Neuronal stem cell (in vitro differentiated cells): ENCODE measurements around the gene C11orf24.

Source experiments
- DNase-seq: peaks from one replicate; pipeline ENCODE4 v3.0.0-alpha.2; 2013; ENCODE audit warnings: low spot score
- H2AFZ ChIP-seq: one replicate; pipeline ENCODE4 v1.6.1; 2013; ENCODE audit warnings: mild to moderate bottlenecking, low read length, inconsistent platforms
- H2AK5ac ChIP-seq: 2 replicates; pipeline ENCODE4 v1.6.1; 2013; ENCODE audit warnings: low read depth, mild to moderate bottlenecking, inconsistent platforms, low read length, moderate library complexity, mixed read lengths
- H2BK120ac ChIP-seq: 2 replicates; pipeline ENCODE4 v1.6.1; 2013; ENCODE audit warnings: low read depth, mild to moderate bottlenecking, inconsistent platforms, low read length, moderate library complexity, mixed read lengths
- H2BK12ac ChIP-seq: one replicate; pipeline ENCODE4 v1.6.1; 2013; ENCODE audit warnings: low read length, inconsistent platforms
- H2BK15ac ChIP-seq: 2 replicates; pipeline ENCODE4 v1.6.1; 2013; ENCODE audit warnings: mild to moderate bottlenecking, low read length, inconsistent platforms, mixed read lengths
- H2BK5ac ChIP-seq: one replicate; pipeline ENCODE4 v1.6.1; 2013; ENCODE audit warnings: inconsistent platforms, mild to moderate bottlenecking, low read length, moderate library complexity
- H3K14ac ChIP-seq: one replicate; pipeline ENCODE4 v1.6.1; 2013; ENCODE audit warnings: low read length, inconsistent platforms
- H3K18ac ChIP-seq: 2 replicates; pipeline ENCODE4 v1.6.1; 2013; ENCODE audit warnings: low read length, inconsistent platforms
- H3K23ac ChIP-seq: 2 replicates; pipeline ENCODE4 v1.6.1; 2013; ENCODE audit warnings: low read depth, mild to moderate bottlenecking, mixed read lengths, low read length, inconsistent platforms; ENCODE audit not compliant: poor library complexity
- H3K27ac ChIP-seq: replicated peaks from 3 replicates; pipeline ENCODE4 v1.5.1; 2013; ENCODE audit warnings: low read length, inconsistent platforms
- H3K27me3 ChIP-seq, 3 experiments: 2 replicates each; pipeline ENCODE4 v1.6.1; 2013; ENCODE audit warnings: low read length in 3 of 3, mild to moderate bottlenecking in 2 of 3, inconsistent platforms in 1 of 3, low read depth in 1 of 3, mixed read lengths in 1 of 3, moderate library complexity in 1 of 3; ENCODE audit not compliant: control insufficient read depth in 3 of 3, insufficient read depth in 3 of 3
- H3K36me3 ChIP-seq, 2 donors: replicated peaks in 1 of 2; 2 replicates each; pipeline ENCODE4 v1.6.1; 2013; ENCODE audit warnings: low read length in 2 of 2; ENCODE audit not compliant: control insufficient read depth in 2 of 2, insufficient read depth in 2 of 2
- H3K4ac ChIP-seq: 2 replicates; pipeline ENCODE4 v1.6.1; 2013; ENCODE audit warnings: inconsistent platforms, mild to moderate bottlenecking, low read length, moderate library complexity
- H3K4me1 ChIP-seq, 2 donors: 1 replicate in 1 of 2; 2 replicates in 1 of 2; pipeline ENCODE4 v1.6.1; 2013; ENCODE audit warnings: low read length in 2 of 2, low read depth in 1 of 2; ENCODE audit not compliant: control insufficient read depth in 2 of 2, insufficient read depth in 1 of 2
- H3K4me2 ChIP-seq: one replicate; pipeline ENCODE4 v1.6.1; 2013; ENCODE audit warnings: mild to moderate bottlenecking, low read length, inconsistent platforms; ENCODE audit not compliant: insufficient read depth, poor library complexity, severe bottlenecking
- H3K4me3 ChIP-seq, 2 donors: 2 replicates each; pipeline ENCODE4 v1.5.1; 2013; ENCODE audit warnings: low read length in 2 of 2, mild to moderate bottlenecking in 2 of 2, inconsistent platforms in 1 of 2, moderate library complexity in 1 of 2
- H3K79me1 ChIP-seq: one replicate; pipeline ENCODE4 v1.6.1; 2013; ENCODE audit warnings: low read depth, mild to moderate bottlenecking, inconsistent platforms, low read length, moderate library complexity
- H3K9ac ChIP-seq: one replicate; pipeline ENCODE4 v1.6.1; 2013; ENCODE audit warnings: mild to moderate bottlenecking, low read depth, low read length, inconsistent platforms; ENCODE audit not compliant: poor library complexity
- H3K9me3 ChIP-seq, 2 donors: replicated peaks in 1 of 2; 2 replicates each; pipeline versions ENCODE3 to v1.6.1; 2013; ENCODE audit warnings: low read length in 2 of 2, mild to moderate bottlenecking in 2 of 2, inconsistent platforms in 1 of 2, low read depth in 1 of 2, mixed read lengths in 1 of 2, moderate library complexity in 1 of 2; ENCODE audit not compliant: control insufficient read depth in 2 of 2, insufficient read depth in 1 of 2
- H4K8ac ChIP-seq: one replicate; pipeline ENCODE4 v1.6.1; 2013; ENCODE audit warnings: low read depth, mild to moderate bottlenecking, inconsistent platforms, low read length, moderate library complexity
- H4K91ac ChIP-seq: one replicate; pipeline ENCODE4 v1.6.1; 2013; ENCODE audit warnings: low read length, low read depth, mild to moderate bottlenecking, inconsistent platforms; ENCODE audit not compliant: poor library complexity
- WGBS, 2 donors: extraction: QIAGEN DNeasy Blood & Tissue Kit; methylation state at CpG; one replicate each; pipeline ENCODE4 v1.1.7; 2013; ENCODE audit warnings: missing lambda C conversion rate in 2 of 2, mixed read lengths in 1 of 2; ENCODE audit not compliant: insufficient read length in 2 of 2, insufficient replicate concordance in 1 of 2; ENCODE audit errors: extremely low coverage in 2 of 2; 5-methylcytosine and 5-hydroxymethylcytosine counted together

The C11orf24 gene

DNA sequence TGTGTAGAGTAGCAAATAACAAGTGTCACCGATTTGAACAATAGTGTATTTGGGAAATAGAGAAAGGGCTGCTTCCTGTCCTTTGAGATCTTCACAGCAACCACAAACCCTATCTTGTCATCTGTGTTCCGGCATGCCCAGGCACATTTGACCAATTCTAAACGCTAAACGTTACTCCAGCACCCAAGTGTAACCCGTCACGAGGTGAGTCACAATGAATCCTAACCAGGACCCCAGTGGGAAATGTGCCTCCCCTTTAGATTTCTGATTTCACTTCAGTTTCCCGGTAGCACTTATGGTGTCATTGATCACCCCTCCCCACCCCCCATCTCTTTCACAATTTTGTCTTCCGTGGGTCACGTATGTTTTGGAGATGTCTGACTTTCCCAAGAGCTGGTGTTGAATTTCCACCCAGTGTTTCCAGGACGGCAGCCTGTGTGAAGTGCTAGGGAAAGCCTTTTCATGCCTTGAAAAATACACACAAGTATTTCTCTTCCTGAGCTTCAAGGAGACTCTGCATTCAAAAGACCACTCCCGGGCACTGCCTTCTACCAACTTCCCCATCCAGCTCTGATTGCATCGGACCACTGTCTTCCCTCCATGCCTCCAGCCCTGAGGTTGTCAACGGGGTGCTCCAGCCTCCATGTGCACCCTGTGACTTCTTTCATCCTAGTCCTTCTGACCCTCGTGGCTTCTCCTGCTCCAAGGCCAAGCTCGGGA lies 10.5 kb upstream of the C11orf24 start:
- Histone ChIP-seq H2AFZ (peak overlapping the region; percentile 70), H2BK15ac (no peak overlapping the region), H3K9ac (no peak overlapping the region), H3K9me3 (no peaks in the 10 kb centered on the region), H3K27me3 (no peaks in the 10 kb centered on the region), H2BK12ac (no peak overlapping the region), H3K36me3 (no peaks in the 10 kb centered on the region), H3K4me3 (no peak overlapping the region), H2BK5ac (no peak overlapping the region), H3K27ac (no peak overlapping the region), H3K23ac (no peak overlapping the region), H3K4me2 (no peak overlapping the region), H3K79me1 (peaks cover 2% of the 10 kb centered on the region), H2BK120ac (no peak overlapping the region), H4K91ac (no peak overlapping the region), H3K4ac (no peak overlapping the region), H3K4me1 (peaks cover 0 to 4% of the 10 kb centered on the region in 2 donors), H3K18ac (peak overlapping the region; percentile 76), H2AK5ac (no peak overlapping the region), H4K8ac (no peak overlapping the region), H3K14ac (no peak overlapping the region)
- DNase-seq: no peak
- no CpG with 5 or more reads among the region's 15 CpGs for WGBS, 2 donors

- Histone ChIP-seq H2BK12ac (no peak overlapping the region), H3K14ac (no peak overlapping the region), H2BK15ac (no peak overlapping the region), H2AK5ac (no peak overlapping the region), H3K27ac (no peak overlapping the region), H2BK5ac (no peak overlapping the region), H3K27me3 (no peaks in the 10 kb centered on the region), H3K4me1 (peaks cover 0 to 4% of the 10 kb centered on the region in 2 donors), H3K9me3 (no peaks in the 10 kb centered on the region), H3K9ac (no peak overlapping the region), H3K36me3 (no peaks in the 10 kb centered on the region), H4K91ac (no peak overlapping the region), H3K79me1 (peaks cover 2% of the 10 kb centered on the region), H3K23ac (no peak overlapping the region), H3K4ac (no peak overlapping the region), H2AFZ (no peak overlapping the region), H3K18ac (no peak overlapping the region), H4K8ac (no peak overlapping the region), H3K4me2 (no peak overlapping the region), H2BK120ac (no peak overlapping the region), H3K4me3 (no peak overlapping the region)
- WGBS, 2 donors: no CpG with 5 or more reads among the region's 5 CpGs
- DNase-seq: no peak
Measured at GRCh38 chr11:68279676-68280075, 7.9 kb upstream of the C11orf24 start.

DNA sequence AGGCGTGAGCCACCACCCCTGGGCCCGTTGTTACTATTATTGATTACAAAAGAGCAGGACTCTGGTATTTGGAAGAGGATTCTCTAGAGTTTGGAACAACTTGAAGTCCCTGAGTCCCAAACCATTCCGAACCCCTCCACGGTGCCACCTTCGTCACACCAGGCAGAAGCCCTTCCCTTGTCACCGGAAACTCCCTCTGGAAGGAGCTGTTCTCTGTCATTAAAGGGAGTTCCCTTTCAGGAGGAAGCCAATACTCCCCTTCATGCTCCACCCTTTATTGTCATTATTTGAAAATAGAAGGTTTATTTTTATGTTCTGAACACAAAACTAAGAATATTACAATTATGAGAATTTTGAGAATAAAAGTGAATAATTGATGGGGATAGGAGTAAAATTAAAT lies 5.1 kb upstream of the C11orf24 start:
- no peak overlapping the region for H3K23ac ChIP-seq
- H3K27me3 ChIP-seq: no peaks in the 10 kb centered on the region
- no peak overlapping the region for H3K18ac ChIP-seq
- H3K27ac ChIP-seq: no peak overlapping the region
- no peak for DNase-seq
- H2BK12ac ChIP-seq: no peak overlapping the region
- WGBS, 2 donors: no CpG with 5 or more reads among the region's 6 CpGs
- H3K36me3 ChIP-seq: no peaks in the 10 kb centered on the region
- H3K9ac ChIP-seq: no peak overlapping the region
- no peak overlapping the region for H2AK5ac ChIP-seq
- no peak overlapping the region for H3K14ac ChIP-seq
- H2BK15ac ChIP-seq: no peak overlapping the region
- no peaks in the 10 kb centered on the region for H3K9me3 ChIP-seq
- no peak overlapping the region for H2AFZ ChIP-seq
- H2BK120ac ChIP-seq: no peak overlapping the region
- no peaks in the 10 kb centered on the region for H3K4me1 ChIP-seq
- no peak overlapping the region for H2BK5ac ChIP-seq
- H3K79me1 ChIP-seq: no peaks in the 10 kb centered on the region
- H3K4me2 ChIP-seq: no peak overlapping the region
- H3K4me3 ChIP-seq: no peak overlapping the region
- H3K4ac ChIP-seq: no peak overlapping the region
- no peak overlapping the region for H4K91ac ChIP-seq
- no peak overlapping the region for H4K8ac ChIP-seq

GRCh38 chr11:68275721-68276507 lies 4.1 kb upstream of the C11orf24 start:
- H2BK15ac ChIP-seq: no peak overlapping the region
- H3K4me3 ChIP-seq: no peak overlapping the region
- no peak overlapping the region for H2AK5ac ChIP-seq
- no peak overlapping the region for H2BK12ac ChIP-seq
- no CpG with 5 or more reads among the region's 14 CpGs for WGBS, 2 donors
- no peaks in the 10 kb centered on the region for H3K36me3 ChIP-seq
- no peak overlapping the region for H2AFZ ChIP-seq
- H3K9ac ChIP-seq: no peak overlapping the region
- DNase-seq: no peak
- no peaks in the 10 kb centered on the region for H3K4me1 ChIP-seq
- H2BK5ac ChIP-seq: no peak overlapping the region
- no peak overlapping the region for H3K27ac ChIP-seq
- H3K4ac ChIP-seq: no peak overlapping the region
- no peaks in the 10 kb centered on the region for H3K27me3 ChIP-seq
- H2BK120ac ChIP-seq: no peak overlapping the region
- H3K4me2 ChIP-seq: no peak overlapping the region
- no peak overlapping the region for H3K18ac ChIP-seq
- H4K8ac ChIP-seq: no peak overlapping the region
- H3K14ac ChIP-seq: no peak overlapping the region
- no peaks in the 10 kb centered on the region for H3K9me3 ChIP-seq
- H3K79me1 ChIP-seq: no peaks in the 10 kb centered on the region
- H4K91ac ChIP-seq: no peak overlapping the region
- H3K23ac ChIP-seq: no peak overlapping the region
